Measurements from ENCODE around the gene GPC5.
"Not testable (repeated sequence)": the region's sequence is repeated elsewhere in the genome, so short reads cannot be mapped to it uniquely, and the experiment has no call there.

The GPC5 gene

DNA sequence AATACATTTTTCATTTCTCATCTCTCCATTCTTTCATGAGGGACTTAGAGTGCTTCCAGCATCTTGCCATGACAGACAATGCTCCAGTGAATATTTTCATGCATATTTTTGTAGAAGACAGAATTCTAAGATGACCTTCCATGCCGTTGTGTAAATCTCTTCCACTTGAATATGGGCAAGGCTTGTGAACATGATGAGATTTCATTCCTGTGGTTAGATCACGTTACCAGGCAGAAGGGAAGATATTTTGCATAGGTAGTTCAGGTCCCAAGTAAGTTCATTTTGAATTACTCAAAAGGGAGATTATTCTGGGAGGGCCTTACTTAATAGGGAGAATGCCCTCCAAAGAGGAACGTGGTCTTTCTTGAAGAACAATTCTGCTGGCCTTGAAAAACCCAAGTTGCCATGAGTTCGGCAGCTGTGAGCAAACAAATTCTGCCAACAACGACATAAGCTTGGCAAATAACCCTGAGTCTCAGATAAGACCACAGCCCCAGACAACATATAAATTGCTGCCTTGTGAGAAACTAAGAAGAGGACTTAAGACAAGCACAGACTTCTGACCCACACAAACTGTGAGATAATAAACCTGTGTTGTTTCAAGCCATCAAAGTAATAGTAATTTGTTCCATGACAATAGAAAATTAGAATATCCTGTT, 1427.6 kb downstream of the GPC5 start:
- DNase-seq, result no peak

GRCh38 chr13:92827503-92827902, 1429.1 kb downstream of the GPC5 start:
- DNase-seq, result no peak

DNA sequence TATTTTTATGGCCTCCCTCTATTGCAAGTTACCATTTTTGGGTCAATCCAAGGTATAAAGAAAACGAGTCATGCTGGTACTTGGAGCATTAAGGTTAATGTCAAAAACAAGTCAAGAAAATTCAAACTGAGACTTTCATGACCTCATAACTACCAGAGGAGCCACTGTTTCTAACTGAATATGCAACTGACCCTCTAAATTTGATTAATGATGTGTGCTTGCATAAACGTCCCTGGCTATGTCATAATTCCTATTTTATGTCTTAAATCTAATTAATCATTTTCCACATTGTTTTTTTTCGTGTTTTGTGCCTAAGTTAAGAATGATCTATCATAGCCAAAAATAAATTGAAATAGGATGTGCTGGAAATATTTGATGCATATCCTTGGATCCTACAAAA, 1431.5 kb downstream of the GPC5 start:
- no peak for DNase-seq

DNA sequence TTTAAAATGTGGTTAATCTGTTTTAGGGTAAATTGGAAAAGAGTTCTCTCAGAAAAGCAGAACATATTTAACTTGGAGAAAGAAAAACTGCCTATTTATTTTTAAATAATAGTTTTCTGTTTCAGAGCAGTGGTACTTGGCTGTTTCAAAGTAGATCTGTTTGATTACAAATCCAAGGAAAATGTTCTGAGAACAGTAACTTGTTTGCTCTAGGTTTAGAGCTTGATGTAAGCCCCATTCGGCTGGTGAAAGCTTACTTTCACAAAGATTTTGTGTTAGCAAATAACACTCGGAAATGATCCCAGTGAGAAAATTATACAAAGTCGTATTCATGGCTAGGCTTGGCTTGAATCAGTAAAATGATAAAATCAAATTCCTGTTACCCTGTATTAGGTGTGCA, 1432.4 kb downstream of the GPC5 start:
- no peak for DNase-seq

DNA sequence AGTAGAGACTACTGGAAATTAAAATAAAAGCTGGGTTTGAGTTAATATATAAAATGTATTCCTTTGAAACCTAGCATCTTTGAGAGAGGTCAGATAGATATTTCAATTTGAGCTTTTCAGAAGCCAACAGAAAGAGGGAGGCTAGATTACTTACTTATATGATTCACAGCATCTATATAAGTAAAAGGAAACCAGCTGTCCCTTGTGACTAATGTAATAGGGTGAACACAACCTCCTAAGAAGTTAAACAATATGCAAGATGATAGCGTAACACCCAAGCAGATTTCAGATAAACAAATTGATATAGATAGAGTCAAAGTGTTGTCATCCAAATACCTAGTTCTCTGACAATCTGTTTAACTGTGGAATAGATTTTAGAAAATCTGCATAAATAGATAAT, 1434.7 kb downstream of the GPC5 start:
- DNase-seq, result no peak

DNA sequence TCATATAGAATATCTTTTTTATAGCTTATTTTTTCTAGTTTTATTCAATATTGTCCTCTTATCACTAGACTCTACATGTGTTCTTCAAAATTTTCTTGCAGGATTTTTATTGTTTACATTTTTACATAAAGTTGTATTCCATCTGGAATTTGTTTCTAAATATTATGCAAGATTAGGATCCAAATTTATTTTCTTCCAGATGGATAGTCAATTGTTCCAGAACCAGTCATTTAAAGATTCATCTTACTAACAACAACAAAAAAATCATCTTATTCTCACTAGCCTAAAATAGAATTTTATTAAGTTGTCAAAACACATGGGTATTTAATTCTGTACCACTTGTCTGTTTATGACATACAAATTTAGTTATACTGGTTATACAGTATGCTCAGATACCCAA, 1437.8 kb downstream of the GPC5 start:
- DNase-seq, result no peak

- no peak for DNase-seq
Observed at GRCh38 chr13:92838786-92839185, 1440.4 kb downstream of the GPC5 start.

- DNase-seq, result no peak
Observed at GRCh38 chr13:92842145-92842544, 1443.7 kb downstream of the GPC5 start.

DNA sequence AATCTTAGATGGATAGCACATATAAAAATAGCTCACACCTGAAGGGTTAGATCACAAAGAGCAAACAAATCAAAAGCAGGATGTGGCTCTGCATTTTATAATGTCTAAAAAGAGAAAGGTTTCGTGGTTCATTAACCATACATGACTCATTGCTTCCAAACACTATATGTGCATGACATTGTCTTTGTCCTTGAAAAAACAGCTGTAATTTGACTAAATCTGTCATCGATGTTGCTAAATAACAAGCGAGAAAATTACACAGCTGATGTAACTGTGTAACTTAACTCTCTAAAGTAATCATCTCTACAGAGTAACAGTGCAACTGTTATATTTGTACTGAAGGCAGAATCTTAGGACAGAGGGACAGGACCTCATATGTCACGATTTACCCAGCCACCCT, 1445.1 kb downstream of the GPC5 start:
- DNase-seq, result no peak

- no peak for DNase-seq
Observed at GRCh38 chr13:92849381-92849780, 1451.0 kb downstream of the GPC5 start.

- DNase-seq, result no peak
Observed at GRCh38 chr13:92864584-92865284, 1466.3 kb downstream of the GPC5 start.

DNA sequence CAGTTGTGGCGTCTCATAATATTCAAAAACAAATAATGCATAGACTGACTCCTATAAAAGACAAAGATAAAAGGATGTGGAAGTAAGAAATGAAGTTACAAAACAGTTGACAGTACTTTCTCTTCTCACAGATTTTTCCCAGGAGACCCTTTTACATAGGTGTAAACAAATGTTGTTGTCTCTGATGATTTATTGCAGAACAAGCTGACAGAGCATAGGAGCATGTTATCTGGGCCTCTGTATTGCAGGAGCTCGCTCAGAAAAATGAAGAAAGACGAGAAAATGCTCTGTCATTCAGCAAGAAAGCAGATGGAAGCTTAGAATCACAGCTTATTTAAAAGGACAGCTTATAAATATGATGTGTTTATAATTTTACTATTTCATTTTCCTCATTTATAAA, 1474.6 kb downstream of the GPC5 start:
- DNase-seq, result no peak

- DNase-seq, result no peak
Observed at GRCh38 chr13:92886535-92887077, 1488.2 kb downstream of the GPC5 start.

GRCh38 chr13:92894447-92894846, 1496.0 kb downstream of the GPC5 start:
- no peak for DNase-seq

GRCh38 chr13:92896842-92897241, 1498.4 kb downstream of the GPC5 start:
- no peak for DNase-seq

DNA sequence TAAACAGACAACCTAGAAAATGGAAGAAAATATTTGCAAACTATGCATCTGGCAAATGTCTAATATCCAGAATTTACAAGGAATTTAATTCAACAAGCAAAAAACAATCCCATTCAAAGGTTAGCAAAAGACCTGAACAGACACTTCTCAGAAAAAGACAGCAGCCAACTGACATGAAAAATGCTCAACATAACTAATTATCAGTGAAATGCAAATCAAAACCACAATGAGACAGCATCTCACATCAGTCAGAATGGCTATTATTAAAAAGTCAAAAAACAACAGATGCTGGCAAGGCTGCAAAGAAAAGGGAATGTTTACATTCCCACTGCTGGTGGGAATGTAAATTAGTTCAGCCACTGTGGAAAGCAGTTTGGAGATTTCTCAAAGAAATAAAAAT, 1500.5 kb downstream of the GPC5 start:
- DNase-seq, result not testable (repeated sequence)

- DNase-seq, result no peak
Observed at GRCh38 chr13:92900446-92900845, 1502.0 kb downstream of the GPC5 start.

DNA sequence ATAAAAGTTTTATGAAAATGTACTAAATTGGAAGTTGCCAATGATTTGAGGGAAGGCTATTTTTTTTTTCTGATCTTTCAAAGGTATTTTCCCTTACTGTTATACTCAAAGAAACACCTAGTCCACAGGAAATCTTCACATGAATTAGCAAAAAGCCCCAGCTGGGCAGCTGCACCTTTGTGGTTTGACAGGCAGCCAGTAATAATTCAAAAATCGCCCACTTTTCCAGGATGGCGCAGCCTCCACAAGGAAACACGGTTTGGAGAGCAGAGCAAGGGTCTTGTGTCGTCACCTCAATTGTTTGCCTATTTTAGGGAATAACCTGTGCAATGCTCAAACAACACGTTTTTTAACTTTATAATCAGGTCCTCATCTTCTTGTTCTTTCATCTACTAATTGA, 1503.3 kb downstream of the GPC5 start:
- DNase-seq, result no peak

- DNase-seq, result no peak
Observed at GRCh38 chr13:92912629-92913028, 1514.2 kb downstream of the GPC5 start.

- no peak for DNase-seq
Observed at GRCh38 chr13:92913840-92914239, 1515.4 kb downstream of the GPC5 start.

Measured in stimulated activated CD4-positive, alpha-beta T cell treated with anti-CD3 and anti-CD28 coated beads, Interleukin-15, amount 100 ng/mL, for 24 hours (primary cell).